ENCODE results near the gene DEGS2.

DEGS2 gene

DNA sequence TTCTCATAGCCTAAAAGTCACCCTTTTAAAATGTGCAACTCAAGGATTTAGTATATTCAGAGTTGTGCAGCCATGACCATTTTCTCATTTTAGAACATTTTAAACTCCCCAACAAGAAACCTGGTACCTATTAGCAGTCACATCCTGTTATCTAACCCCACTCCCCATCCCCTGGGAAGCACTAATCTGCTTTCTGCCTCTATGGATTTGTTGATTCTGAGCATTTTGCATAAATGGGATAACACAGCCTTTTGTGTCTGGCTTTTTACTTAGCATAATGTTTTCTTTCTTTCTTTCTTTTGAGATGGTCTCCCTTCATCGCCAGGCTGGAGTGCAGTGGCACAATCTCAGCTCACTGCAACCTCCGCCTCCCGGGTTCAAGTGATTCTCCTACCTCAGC is 40.9 kb upstream of the DEGS2 start:
- TF ChIP-seq, protein P1, sequence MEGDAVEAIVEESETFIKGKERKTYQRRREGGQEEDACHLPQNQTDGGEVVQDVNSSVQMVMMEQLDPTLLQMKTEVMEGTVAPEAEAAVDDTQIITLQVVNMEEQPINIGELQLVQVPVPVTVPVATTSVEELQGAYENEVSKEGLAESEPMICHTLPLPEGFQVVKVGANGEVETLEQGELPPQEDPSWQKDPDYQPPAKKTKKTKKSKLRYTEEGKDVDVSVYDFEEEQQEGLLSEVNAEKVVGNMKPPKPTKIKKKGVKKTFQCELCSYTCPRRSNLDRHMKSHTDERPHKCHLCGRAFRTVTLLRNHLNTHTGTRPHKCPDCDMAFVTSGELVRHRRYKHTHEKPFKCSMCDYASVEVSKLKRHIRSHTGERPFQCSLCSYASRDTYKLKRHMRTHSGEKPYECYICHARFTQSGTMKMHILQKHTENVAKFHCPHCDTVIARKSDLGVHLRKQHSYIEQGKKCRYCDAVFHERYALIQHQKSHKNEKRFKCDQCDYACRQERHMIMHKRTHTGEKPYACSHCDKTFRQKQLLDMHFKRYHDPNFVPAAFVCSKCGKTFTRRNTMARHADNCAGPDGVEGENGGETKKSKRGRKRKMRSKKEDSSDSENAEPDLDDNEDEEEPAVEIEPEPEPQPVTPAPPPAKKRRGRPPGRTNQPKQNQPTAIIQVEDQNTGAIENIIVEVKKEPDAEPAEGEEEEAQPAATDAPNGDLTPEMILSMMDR (IDR thresholded peaks at IDR 0.05; ENCODE audit: control insufficient read depth, insufficient read depth, low read depth, low read length, missing control alignments) = no peak
- DNase-seq (ENCODE audit: low read depth) = no peak
- H3K4me3 ChIP-seq (ENCODE audit: control insufficient read depth, low read depth, low read length) = no peak overlapping the region

DNA sequence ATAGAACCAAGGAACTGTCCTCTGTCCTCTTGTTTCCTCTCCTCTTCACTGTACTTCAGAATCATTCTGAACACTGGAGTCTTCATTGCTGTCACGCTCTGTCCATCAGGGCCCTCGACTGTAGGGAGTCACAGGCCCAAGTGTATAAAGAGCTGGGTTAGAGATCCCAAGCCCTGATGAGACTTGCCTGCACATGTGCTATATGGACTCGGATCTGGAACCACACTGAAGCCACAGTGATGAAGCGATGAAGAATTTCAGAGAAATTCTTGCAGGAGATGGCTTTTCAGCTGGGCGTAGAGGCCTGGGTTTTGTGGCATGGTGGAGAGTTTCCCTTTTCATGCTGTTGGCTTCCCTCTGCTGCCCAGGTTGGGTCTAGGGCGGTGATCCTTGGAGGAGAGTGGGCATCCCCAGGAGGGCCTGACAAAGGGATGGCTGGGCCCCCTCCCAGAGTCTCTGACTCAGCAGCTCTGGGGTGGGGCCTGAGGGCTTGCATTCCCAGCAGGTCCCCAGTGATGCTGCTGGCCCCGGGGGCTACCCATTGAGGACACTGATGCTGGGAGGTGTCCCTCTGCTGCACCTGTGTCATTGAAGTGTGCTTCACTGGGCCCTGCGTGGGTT is 39.9 kb upstream of the DEGS2 start:
- DNase-seq (ENCODE audit: low read depth) = no peak
- TF ChIP-seq, protein P1 (IDR thresholded peaks at IDR 0.05; ENCODE audit: control insufficient read depth, insufficient read depth, low read depth, low read length, missing control alignments) = no peak
- no peak overlapping the region for H3K4me3 ChIP-seq (ENCODE audit: control insufficient read depth, low read depth, low read length)

DNA sequence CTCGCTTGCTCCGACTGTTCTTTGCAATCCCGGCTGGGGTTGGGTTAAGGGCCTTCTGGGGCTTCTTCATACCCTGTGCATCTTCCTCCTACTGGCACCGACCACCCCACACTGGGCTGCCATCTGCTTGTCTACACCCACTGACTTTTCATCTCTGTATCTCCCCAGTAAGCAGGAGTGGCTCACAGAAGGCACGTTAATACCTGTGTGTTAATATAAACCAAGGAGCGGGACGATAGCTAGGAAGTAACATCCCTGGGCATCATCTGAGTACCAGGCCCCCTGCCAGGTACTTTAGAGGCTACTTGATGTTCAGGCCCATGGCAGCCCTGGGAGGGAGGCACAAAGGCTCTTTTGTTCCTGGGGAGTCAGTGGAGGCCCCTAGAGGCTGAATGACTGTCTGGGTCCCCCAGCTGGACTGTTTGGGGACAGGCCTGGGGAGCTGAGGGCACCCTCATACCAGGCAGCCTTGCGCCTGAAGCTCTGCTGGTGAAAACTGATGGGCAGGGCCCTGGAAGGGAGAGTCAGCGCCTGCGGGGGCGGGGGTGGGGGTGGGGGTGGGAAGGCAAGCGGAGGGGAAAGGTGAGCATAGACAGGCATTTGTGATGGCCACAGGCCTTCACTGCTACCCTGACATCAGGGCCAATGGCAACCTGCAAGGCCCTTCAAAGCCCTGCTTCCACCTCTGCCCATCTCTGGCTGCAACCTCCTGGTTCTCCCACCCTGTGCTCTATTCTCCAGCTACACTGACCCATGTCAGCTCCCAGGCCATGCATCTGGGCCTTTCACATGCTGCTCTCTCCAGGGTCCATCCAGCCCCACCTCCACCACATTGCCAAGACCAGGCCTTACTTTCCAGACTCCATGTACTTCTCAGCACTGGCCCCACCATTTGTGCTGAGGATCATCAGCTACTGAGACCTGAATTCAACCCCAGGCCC is 34.2 kb upstream of the DEGS2 start:
- DNase-seq (ENCODE audit: low read depth) = no peak
- peak overlapping the region; percentile 65 for H3K4me3 ChIP-seq (ENCODE audit: control insufficient read depth, low read depth, low read length)
- TF ChIP-seq, protein P1 (IDR thresholded peaks at IDR 0.05; ENCODE audit: control insufficient read depth, insufficient read depth, low read depth, low read length, missing control alignments) = no peak

DNA sequence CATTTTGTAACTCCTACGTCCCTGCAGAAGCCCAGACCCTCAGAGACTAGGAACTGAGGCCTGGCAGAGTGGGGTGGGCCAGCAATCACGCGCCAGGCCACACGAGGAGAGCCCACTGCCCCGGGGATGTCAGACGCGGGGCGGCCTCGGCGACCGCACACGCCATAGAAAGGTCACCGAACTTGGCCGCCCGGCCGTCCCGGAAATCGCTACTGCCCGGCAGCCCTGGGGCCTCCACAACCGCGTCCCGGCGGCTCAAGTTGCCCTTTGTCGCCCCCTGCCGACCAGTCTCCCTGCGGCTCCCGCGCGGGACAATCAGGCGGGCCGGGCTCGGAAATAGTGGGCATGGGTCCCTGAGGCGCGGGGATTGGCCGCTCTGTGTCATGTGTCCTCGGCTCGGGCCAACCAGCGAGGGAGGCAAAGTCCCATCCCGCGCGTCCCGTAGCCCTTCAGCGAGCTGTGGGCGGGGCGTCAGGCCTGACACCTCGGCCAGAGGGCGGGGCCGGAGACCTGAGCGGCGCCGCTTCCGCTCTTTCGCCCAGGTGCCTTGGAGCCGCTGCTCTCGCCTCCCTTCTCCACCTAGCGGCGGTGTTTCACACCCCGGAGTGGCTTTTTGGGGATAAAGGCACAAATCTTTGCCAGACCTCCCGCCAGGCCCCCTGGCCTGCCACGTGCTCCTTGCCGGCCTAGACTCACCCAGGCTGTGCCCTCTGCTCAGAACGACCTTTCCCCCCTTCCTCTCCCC is 33.4 kb upstream of the DEGS2 start:
- TF ChIP-seq, protein P1 (IDR thresholded peaks at IDR 0.05; ENCODE audit: control insufficient read depth, insufficient read depth, low read depth, low read length, missing control alignments) = peak; percentile 95
- peak; percentile 75 for DNase-seq (ENCODE audit: low read depth)
- peak overlapping the region; percentile 65 for H3K4me3 ChIP-seq (ENCODE audit: control insufficient read depth, low read depth, low read length)

DNA sequence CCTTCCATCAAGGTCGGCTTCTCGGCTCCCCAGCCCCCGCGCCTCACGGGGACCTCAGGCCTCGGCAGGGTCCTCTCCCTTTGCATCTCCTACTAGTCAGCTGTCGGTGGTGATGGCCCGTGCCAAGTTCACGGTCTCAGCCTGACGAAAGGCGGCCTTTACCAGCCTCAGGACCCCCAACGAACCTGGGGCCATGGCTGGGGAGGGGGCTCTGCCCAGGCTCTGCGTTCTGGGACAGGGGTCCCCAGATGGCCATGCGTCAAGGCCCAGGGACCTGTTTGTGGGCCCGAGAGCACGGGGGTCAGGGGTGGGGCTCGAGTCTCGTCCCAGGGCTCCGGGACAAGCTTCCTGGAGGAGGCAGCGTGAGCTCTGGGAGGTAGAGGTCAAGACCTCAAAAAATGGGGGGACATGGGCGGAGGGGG is 32.8 kb upstream of the DEGS2 start:
- no peak for DNase-seq (ENCODE audit: low read depth)
- TF ChIP-seq, protein P1 (IDR thresholded peaks at IDR 0.05; ENCODE audit: control insufficient read depth, insufficient read depth, low read depth, low read length, missing control alignments) = no peak
- peak overlapping the region; percentile 65 for H3K4me3 ChIP-seq (ENCODE audit: control insufficient read depth, low read depth, low read length)

DNA sequence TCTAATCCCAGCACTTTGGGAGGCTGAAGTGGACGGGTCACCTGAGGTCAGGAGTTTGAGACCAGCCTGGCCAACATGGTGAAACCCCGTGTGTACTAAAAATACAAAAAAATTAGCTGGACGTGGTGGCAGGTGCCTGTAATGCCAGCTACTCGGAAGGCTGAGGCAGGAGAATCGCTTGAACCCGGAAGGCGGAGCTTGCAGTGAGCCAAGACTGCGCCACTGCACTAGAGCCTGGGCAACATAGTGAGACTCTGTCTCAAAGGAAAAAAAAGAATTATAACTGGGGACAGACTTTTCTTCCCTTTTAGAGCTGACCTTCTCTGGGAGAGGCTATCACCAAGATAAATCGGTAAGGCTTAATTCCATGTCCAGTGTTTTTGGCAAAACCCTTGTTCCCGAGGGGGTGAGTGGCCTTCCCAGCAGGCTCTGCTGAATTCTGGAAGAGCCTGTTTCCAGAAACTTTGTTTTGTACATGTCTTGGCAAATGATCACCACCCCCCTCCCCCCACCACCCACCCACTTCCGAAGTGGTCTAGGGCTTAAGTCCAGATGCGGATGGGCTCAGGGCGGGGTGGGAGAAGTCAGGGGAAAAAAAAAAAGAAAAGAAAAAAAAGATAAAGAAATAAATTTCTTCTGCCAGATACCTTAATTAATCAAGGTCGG is 32.3 kb upstream of the DEGS2 start:
- no peak for DNase-seq (ENCODE audit: low read depth)
- H3K4me3 ChIP-seq (ENCODE audit: control insufficient read depth, low read depth, low read length) = no peak overlapping the region
- TF ChIP-seq, protein P1 (IDR thresholded peaks at IDR 0.05; ENCODE audit: control insufficient read depth, insufficient read depth, low read depth, low read length, missing control alignments) = no peak
